ENCODE results near the gene AGXT.

The AGXT gene

GRCh38 chr2:240919786-240920782 is 51.5 kb downstream of the AGXT start:
- no peak for DNase-seq
- in situ Hi-C loops (cut with HindIII; ENCODE audit: low pct_ligation_motif_present, low pct_unique_long_range_greater_than_20kb, low sequenced_read_pairs) = no loop called here

GRCh38 chr2:240920783-240921231 is 52.2 kb downstream of the AGXT start:
- DNase-seq = peak; percentile 24
- in situ Hi-C loops (cut with HindIII; ENCODE audit: low pct_ligation_motif_present, low pct_unique_long_range_greater_than_20kb, low sequenced_read_pairs) = no loop called here

GRCh38 chr2:240921311-240921994 is 52.8 kb downstream of the AGXT start:
- peak; percentile 91 for DNase-seq
- in situ Hi-C loops (cut with HindIII; ENCODE audit: low pct_ligation_motif_present, low pct_unique_long_range_greater_than_20kb, low sequenced_read_pairs) = no loop called here

- in situ Hi-C loops (cut with HindIII; ENCODE audit: low pct_ligation_motif_present, low pct_unique_long_range_greater_than_20kb, low sequenced_read_pairs) = no loop called here
- no peak for DNase-seq
Measured at GRCh38 chr2:240921995-240922244, 53.3 kb downstream of the AGXT start.

- in situ Hi-C loops (cut with HindIII; ENCODE audit: low pct_ligation_motif_present, low pct_unique_long_range_greater_than_20kb, low sequenced_read_pairs) = no loop called here
- no peak for DNase-seq
Measured at GRCh38 chr2:240922245-240922981, 53.8 kb downstream of the AGXT start.

- DNase-seq = no peak
- in situ Hi-C loops (cut with HindIII; ENCODE audit: low pct_ligation_motif_present, low pct_unique_long_range_greater_than_20kb, low sequenced_read_pairs) = no loop called here
Measured at GRCh38 chr2:240922982-240923537, 54.4 kb downstream of the AGXT start.

GRCh38 chr2:240925191-240925567 is 56.6 kb downstream of the AGXT start:
- in situ Hi-C loops (cut with HindIII; ENCODE audit: low pct_ligation_motif_present, low pct_unique_long_range_greater_than_20kb, low sequenced_read_pairs) = no loop called here
- no peak for DNase-seq

- DNase-seq = no peak
- in situ Hi-C loops (cut with HindIII; ENCODE audit: low pct_ligation_motif_present, low pct_unique_long_range_greater_than_20kb, low sequenced_read_pairs) = no loop called here
Measured at GRCh38 chr2:240925568-240926515, 57.2 kb downstream of the AGXT start.

- in situ Hi-C loops (cut with HindIII; ENCODE audit: low pct_ligation_motif_present, low pct_unique_long_range_greater_than_20kb, low sequenced_read_pairs) = no loop called here
Measured at GRCh38 chr2:240926516-240927389, 58.1 kb downstream of the AGXT start.

GRCh38 chr2:240927390-240927781 is 58.8 kb downstream of the AGXT start:
- no peak for DNase-seq
- in situ Hi-C loops (cut with HindIII; ENCODE audit: low pct_ligation_motif_present, low pct_unique_long_range_greater_than_20kb, low sequenced_read_pairs) = no loop called here

More at GRCh38 chr2:240926516-240927389, 58.1 kb downstream of the AGXT start:
- no peak for DNase-seq

- no peak for DNase-seq
- in situ Hi-C loops (cut with HindIII; ENCODE audit: low pct_ligation_motif_present, low pct_unique_long_range_greater_than_20kb, low sequenced_read_pairs) = no loop called here
Measured at GRCh38 chr2:240928476-240929363, 60.1 kb downstream of the AGXT start.

- no peak for DNase-seq
- in situ Hi-C loops (cut with HindIII; ENCODE audit: low pct_ligation_motif_present, low pct_unique_long_range_greater_than_20kb, low sequenced_read_pairs) = no loop called here
Measured at GRCh38 chr2:240929364-240930095, 60.9 kb downstream of the AGXT start.

Measured in ACHN (cell line).